NCI-H1436 (cell line): ENCODE measurements around the gene MRGPRD.

Experiments
- DNase-seq: peaks from one replicate; lab custom pipeline; 2025; lab: John Stamatoyannopoulos, UW

Gene MRGPRD

DNA sequence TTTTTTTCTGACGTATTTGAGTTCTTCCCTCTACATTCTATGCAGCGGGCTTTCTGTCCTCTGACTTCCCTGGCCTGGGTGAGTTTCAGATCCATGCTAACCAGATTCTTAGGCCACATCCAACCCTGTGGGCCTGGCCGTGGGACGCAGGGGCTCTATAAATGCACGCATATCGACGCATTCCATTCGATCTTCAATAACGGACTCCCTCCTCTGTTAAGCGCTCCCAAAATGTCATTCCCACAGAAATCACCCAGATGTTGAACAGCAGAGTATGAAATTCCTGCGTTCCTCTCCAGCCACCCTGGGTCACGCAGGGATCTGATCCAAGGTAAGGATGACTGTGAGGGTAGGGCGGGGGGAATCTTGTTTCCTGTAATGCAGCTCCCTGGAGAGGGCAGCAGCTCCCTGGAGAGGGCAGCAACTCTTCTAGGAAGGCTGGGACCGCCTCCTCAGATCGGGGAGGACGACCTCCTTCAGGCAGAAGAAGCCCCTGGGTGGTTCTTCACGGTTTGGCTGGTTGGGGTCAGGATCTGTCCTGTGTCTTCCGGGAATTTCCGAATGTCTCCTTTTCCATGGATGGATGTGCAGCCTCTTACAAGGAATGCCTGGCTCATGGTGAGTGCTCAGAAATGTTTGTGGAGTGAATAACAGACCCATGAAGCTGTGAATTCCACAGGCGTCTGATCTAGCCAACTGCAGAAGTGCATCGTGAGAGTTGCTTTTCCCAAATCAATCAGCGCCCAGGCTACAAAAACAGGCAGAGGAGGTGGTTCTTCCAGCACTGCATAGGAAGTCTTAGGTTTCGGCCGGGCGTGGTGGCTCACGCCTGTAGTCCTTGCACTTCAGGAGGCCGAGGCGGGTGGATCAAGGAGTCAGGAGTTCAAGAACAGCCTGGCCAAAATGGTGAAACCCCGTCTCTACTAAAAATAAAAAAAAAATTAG lies 12.2 kb downstream of the MRGPRD start:
- no peak for DNase-seq

DNA sequence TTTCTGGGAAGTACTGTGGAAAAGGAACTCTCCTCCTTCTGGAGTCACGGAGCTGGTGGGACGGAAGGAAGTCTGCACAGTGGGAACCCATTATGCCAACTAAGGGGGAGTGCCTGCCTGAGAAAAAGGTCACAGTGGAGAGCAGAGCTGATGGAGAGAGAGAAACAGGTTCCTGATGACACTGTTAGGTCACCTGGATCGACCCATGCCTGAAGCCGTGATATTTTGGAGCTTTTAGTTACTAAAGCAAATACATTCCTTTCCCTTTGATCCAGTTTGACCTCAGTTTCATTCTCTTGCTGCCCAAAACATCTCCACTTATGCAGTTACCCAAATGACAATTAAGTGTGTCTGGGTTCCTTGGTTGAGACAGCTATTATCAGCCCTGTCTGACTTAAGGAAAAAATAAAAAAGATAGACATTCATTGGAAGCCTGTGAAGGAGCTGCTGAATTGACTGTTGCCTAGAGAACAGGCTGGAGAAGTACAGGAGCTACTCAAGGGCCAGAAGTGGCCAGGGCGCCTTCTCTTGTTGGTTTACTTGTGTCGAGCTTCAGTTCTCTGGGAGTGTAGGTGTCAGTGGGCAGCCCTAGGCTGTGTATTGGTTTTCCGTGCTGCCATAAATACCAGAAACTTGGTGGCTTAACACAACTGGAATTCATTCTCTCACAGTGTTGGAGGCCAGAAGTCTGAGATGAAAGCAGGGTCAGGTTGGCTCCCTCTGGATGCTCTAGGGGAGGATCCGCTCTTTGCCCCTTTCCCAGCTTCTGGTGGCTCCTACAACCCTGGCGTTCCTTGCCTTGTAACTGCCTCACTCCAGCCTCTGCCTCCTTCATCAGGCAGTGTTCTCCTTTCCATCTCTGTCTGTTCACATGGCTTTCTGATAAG lies 13.6 kb downstream of the MRGPRD start:
- DNase-seq: no peak

DNA sequence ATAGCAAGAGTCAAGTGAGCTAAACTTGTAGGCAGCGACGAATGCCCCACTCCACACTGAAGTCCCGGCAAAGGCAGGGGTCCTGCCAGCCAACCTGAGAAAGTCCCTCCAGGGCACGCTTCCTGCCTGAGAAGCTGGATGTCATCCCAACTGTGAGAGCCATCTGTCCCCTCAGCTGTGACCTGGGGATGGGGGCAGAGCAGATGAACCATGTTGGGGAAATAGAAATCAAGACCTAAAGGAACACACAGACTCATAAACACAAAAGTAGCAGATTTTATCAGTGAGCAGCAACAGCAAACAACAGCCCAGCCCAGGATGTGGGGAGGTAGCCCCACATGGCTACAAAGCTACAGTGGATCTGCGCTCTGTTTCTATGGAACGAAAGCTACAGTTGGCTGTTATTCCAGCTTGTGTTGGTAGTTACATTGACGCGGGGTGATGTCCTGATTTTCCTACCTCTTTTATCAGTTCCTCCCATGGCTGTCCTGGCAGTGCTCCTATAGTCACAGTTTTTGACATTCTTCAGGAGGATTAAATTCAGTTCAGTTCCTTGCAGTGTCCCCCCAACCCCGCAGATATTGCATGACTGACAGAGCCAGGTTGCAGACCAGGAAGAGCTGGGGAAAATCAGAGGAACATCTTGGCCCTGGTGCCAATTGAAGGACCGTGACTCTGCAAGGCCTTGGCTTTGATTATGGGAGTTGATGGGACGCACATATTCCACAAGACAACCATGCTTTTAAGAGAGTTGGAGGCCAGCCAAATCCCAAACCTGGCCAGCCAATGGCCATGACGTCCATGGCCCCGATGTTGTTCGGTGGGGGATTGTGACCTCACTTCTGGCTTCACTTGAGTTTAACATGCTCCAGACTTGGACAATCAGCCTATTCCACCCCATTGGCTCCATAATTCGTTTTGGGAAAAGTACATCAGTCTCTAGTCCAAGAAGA lies 14.6 kb downstream of the MRGPRD start:
- no peak for DNase-seq

DNA sequence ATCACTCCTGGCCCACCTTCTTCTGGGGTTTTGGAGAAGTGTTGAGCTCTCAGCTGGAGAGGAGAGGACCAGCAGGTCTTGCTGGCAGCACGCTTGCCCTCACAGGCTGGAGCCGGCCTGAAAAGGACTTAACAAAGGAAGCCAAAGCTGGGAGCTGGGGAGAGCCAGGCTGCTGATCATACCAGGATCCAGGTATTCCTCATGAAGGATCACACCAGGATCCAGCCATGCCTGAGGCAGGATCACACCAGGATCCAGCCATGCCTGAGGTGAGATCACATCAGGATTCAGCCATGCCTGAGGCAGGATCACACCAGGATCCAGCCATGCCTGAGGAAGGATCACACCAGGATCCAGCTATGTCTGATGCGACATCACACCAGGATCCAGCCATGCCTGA lies 17.0 kb downstream of the MRGPRD start:
- no peak for DNase-seq

DNA sequence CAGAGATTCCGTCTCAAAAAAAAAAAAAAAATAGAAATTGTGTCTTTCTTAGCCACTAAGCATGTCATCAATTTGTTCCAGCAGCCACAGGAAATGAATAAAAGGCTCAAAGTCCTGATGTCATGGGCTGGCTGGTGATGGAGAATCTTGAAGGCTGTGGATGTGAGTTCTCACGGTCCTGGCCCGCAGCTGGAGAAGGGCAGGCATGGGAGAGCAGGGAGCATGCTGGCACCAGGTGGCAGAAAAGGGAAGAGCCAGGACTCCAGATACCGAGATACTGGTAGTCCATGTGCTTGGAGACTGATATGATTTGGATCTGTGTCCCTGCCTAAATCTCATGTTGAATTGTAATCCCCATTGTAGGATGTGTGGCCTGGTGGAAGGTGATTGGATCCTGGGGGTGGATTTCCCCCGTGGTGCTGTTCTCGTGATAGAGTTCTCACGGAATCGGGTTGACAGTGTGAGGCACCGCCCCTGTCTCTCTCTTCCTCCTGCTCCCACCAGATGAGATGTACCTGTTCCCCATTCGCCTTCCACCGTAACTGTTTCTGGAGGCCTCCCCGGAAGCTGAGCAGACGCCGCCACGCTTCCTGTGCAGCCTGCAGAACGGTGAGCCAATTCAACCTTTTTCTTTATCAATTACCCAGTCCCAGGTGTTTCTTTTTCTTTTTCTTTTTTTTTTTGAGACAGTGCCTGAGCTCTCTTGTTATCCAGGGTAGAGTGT lies 18.1 kb downstream of the MRGPRD start:
- no peak for DNase-seq

DNA sequence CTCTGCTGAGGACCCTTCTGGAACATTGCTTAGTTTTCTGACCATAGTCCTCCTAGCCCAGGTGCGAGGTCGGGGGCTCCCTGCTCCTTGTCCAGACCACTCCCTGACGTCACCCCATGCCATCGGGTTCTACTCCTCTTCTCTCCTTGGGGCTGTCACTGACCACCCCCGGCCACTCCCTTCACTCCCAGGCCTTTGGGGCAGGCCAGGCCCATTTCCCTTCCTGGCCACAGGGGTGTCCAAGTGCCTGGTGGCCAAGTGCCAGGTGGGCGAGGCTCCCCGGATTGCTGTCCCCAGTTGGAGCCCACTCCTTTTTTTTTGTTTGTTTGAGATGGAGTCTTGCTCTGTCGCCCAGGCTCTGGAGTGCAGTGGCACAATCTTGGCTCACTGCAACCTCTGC lies 19.5 kb downstream of the MRGPRD start:
- DNase-seq: no peak

DNA sequence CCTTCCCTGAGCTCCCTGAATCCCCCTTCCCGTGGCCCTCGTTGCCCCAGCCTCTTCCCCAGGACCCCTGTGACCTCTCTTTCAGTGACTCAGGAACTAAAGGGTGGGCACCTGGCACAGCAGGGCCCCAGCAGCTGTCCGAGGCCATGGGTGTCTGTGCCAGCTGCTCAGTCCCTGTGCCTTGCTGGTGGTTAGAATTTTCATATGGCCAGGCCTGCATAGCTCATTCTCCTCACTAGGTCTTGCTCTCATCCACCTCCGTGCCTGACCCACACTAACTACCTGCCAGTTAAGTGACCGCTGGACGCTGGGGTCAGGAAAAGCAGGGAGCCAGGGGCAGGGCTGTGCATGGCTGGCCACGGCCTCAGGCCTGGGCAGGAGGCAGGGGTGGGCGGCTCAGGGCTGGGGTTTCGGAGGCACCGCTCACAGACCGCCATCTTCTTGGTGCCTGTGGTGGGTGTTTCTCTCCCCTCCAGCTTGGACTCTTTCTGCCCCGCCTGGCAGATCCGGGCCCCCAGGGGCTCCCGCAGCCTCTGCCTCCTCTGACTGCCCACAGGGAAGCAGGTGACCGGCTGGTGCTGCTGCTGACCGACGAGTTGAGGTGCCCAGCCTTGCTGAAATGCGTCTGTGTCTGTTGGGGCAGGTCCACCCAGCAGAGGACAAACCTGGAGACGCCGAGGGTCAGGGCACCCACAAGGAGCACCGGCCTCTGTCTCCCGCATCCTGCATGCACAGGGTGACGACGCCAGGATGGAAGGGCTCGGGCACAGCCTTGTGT lies 20.3 kb downstream of the MRGPRD start:
- DNase-seq: no peak

DNA sequence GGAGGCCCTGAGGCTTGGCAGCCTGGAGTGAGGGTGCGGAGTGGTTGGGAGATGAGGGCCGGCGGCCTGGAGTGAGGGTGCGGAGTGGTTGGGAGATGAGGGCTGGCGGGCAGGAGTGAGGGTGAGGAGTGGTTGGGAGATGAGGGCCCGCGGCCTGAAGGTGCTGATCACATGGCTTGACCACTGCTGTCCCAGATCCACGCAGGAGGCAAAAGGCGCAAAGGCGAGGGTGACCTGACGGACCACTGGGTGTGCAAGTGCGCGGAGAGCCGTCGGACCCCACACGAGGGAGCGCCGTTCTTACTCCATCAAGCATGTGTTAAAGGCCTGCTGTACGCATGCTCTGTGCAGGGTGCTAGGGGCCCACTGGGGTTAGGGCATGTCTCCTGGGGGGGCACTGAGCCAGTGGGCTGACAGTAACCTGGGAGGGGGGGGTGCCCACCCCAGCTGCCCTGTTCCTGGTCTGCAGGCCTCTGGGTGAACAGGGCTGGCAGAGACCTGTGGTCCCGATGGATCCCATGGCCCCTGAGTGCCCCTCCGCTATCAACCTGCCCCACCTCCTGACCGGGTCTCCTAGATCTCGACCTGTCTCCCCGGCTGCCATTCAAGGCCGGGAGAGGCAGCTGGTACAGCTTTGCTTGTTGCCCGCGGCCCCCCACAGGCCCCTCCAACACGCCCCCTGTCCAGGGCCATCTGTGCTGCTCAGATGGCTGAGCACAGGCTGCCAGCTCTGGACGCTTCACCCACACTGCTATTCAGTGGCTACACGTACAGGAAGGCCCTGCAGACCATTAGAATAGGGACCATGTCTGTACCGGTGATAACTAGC lies 21.1 kb downstream of the MRGPRD start:
- DNase-seq: no peak

DNA sequence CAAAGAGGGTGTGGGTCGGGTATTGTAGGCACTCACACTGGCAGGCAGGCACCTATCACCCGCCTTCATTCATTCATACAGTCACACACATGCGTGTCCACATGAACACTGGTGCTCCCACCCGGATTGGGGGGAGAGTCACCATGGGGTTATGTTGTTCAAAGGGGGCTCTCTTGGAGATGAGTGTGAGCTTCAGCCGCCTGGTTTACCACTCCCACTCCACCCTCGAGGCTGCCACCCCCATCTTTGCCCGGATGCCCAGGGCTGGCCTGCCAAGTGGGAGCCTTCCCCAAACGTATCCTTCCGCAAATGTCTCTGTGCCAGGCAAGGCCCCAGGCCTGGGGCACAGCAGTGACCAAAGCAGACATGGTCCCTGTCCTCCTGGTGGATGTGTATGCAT lies 22.6 kb downstream of the MRGPRD start:
- no peak for DNase-seq

DNA sequence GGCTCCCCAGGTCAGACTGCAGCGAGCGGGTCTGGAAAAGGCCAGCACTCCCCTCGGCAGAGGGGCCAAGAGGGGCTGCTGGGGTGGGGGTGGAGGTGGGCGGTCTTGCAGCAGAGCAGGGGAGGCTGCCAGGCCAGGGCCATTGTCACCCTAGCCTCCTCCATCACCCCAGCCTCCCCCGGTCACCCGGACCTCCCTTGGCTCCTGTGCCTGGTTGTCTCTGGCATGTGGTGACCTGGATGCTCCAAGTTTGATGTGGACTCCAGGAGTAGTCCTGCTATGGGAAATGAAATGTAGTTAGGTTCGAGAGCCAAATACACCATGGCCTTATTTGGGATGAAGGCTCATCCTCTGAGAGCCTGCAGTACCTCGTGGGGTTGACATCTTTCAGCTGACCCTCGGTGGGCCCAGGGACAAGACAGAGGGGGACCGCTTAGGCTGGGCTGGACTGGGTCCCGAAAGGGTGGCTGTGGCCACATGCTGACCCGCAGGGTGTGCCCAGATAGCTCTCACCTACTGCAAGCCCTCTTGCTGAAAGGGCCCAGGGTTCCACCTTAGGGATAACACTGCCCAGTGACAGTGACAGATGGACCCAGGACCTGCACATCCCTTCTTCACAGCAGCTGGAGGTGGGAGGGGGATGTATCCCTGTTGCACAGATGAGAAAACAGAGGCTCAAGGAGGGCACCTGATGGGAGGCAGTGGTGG lies 24.1 kb downstream of the MRGPRD start:
- DNase-seq: no peak

DNA sequence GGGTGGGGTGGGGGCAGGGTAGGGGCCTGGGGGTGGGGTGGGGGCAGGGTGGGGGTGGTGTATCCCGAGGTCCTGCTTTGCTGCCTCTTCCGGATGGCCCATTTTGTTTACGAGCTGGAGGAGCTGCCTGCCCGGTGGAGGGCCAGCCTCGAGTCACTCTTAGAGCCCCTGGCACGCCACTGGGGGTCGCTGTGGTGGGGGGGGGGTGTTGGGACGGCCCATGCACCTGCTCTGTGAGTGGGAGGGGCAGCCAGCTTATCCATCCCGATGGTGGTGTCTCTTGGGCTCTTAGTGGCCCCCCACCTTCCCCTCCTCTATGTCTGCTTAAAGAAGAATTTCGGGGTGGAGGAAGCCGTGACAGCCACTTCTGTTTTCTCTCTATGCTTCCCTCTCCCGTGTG lies 24.6 kb downstream of the MRGPRD start:
- no peak for DNase-seq

DNA sequence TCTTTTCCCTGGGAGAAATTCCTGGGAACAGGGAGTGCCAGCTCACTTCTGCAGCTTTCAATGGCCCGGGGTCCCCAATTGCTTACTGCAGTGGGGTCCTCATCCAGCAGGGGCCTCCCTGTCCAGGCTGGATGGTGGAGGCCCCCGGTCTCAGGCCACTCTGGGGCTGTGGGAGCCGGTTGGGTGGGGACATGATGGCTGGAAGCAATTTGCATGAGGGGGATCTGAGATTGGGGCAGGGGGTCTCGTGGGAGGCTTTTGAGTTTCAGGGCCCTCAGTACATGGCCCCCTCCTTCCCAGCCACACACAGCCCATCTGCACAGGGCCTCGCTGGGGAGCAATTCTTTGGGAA lies 25.2 kb downstream of the MRGPRD start:
- no peak for DNase-seq

DNA sequence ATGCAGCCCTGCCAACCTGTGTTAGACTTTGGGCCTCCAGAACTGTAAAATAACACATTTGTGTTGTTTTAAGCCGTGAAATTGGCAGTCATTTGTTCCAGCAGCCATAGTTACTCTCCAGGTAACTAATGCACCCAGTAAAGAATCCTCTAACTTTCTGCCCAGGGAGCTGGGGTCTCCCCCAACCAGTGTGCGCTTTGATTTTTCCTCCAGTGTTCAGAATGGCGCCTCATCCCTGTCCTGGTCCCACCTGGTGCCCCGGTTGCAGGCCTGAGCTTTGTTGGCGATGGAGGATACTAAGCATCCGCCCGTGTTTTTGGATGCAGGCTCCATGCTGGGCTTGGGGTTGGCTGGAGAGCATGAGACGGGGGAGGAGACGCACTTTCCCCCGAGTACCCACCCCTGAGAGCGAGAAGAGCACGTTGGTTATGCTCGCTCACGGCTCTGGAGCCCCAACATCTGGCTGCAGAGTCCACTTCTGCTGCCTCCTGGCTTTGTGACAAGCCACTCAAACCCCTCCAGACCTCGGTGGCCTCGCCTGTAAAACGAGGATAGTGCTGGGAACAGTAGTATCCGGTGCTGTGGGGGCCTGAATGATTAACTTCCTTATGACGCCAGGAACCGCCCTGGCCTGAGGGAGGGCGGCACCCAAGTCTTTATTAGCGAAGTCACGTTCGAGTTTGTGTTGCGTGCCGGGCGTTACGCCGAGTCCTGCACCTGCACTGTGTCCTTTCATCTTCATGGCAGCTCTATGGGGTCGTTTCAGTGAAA lies 25.8 kb downstream of the MRGPRD start:
- no peak for DNase-seq

DNA sequence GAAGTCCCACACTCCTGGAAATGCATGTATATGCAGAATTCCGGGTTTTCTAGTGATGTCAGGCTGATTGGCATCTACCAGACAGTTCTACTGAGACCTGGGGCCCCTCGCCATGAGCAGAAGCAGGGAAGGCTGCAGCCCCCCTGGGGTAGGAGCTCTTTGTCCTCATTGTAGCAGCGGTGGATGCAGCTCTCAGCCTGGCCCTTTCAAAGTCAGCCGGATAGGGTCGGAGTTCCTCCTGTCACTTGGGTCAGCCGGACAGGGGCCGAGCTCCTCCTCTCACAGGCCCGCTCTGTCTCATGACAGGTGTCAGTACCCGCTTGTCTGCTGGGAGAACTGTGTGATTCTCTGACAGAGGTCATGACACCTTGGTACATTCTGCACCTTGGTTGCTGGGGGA lies 30.0 kb downstream of the MRGPRD start:
- DNase-seq: no peak

DNA sequence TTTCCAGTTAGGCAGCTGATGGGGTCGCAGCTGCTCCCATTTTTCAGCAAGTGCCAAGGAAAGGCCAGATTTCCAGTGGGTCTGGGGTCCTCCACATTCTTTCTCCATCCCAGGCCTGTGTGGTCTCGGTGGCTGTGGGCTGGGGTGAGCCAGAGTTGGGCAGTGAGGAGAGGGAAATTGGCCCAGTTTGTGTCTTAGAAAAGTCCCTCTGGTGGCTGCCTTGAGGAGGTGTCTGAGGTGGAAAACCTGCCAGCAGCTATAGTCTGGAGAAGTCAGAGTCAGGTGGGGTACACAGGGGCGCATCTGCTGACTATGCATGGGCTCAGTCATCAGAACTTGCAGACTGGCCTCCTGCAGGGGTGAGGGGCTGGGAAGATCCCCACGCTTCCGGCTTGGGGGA lies 30.5 kb downstream of the MRGPRD start:
- DNase-seq: no peak

DNA sequence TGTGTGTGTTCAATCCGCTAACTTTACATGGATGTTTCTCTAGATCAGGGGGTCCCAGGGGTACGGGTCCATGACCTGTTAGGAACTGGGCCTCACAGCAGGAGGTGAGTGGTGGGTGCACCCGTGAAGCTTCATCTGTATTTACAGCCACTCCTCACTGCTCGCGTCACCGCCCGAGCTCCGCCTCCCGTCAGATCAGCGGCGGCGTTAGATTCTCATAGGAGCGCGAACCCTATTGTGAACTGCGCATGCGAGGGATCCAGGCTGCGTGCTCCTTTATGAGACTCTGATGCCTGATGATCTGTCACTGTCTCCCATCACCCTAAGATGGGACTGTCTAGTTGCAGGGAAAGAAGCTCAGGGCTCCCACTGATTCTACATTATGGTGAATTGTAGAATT lies 31.9 kb downstream of the MRGPRD start:
- no peak for DNase-seq

DNA sequence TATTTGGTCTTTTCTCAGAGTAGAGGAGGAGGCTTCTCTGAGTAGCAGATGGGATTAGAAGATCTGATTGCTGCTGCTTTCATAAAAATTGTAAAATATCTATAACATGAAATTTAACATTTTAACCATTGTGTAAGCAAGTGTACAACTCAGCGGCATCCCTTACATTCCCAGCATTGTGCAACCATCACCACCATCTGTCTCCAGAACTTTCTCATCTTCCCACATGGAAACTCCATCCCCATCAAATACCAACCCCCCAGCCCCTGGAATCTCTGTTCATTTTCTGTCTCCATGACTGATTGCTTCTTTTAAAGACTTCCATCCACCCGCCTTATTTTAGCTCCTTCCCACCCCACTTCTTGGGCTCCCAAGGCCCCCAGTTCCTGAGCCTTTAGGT lies 32.3 kb downstream of the MRGPRD start:
- no peak for DNase-seq

DNA sequence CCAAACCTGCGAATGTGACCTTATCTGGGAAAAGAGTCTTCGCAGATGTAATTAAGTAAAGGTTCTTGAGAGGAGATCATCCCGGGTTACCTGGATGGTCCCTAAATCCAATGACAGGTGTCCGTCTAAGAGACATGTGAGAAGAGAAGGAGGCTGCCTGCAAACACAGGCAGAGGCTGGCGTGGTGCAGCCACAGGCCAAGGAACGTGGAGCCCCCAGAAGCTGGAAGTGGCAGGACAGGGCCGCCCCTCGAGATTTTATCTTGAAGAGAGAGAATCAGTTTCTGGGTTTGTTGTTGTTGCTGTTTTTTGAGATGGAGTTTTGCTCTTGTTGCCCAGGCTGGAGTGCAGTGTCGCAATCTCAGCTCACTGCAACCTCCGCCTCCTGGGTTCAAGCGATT lies 33.6 kb downstream of the MRGPRD start:
- DNase-seq: no peak
